Liver (tissue), 3 donors: ENCODE results near the gene SIKE1.
"Not testable (repeated sequence)": the region's sequence is repeated elsewhere in the genome, so short reads cannot be mapped to it uniquely, and the experiment has no call there.

Source experiments
- CTCF ChIP-seq: fragments of 150-350 bp; IDR thresholded peaks from 2 replicates; pipeline ENCODE4 v1.5.1; 2017; ENCODE audit warnings: improper control_type of control experiment, low read depth, low read length; ENCODE audit not compliant: missing input control
- FOXA1 ChIP-seq: IDR thresholded peaks from 2 replicates; pipeline ENCODE4 v1.6.1; 2016; ENCODE audit warnings: antibody characterized with exemption
- GABPA ChIP-seq, 2 donors: IDR thresholded peaks in 1 of 2; conservative IDR thresholded peaks in 1 of 2; 2 replicates each; pipeline ENCODE4 v1.6.1; 2016; ENCODE audit warnings: antibody characterized with exemption in 2 of 2, mild to moderate bottlenecking in 1 of 2, moderate library complexity in 1 of 2
- JUND ChIP-seq, 2 donors: IDR thresholded peaks; 2 replicates each; pipeline ENCODE4 v1.6.1; 2016; ENCODE audit warnings: antibody characterized with exemption in 2 of 2
- NR2F2 ChIP-seq: IDR thresholded peaks from 2 replicates; pipeline ENCODE4 v1.6.1; 2016; ENCODE audit warnings: antibody characterized with exemption
- RAD21 ChIP-seq, 2 donors: IDR thresholded peaks; 2 replicates each; pipeline ENCODE4 v1.6.1; 2016; ENCODE audit warnings: antibody characterized with exemption in 2 of 2, mild to moderate bottlenecking in 2 of 2
- RXRA ChIP-seq, 2 donors: IDR thresholded peaks; 2 replicates each; pipeline ENCODE4 v1.6.1; 2017 to 2018; ENCODE audit warnings: antibody characterized with exemption in 2 of 2, mild to moderate bottlenecking in 1 of 2
- TAF1 ChIP-seq: conservative IDR thresholded peaks from 2 replicates; pipeline ENCODE4 v1.6.1; 2016; ENCODE audit warnings: antibody characterized with exemption, mild to moderate bottlenecking
- TF ChIP-seq, protein P1 (sequence below): IDR thresholded peaks from 2 replicates; pipeline ENCODE4 v1.6.1; 2016; ENCODE audit warnings: antibody characterized with exemption
- TF ChIP-seq, protein P2 (sequence below): IDR thresholded peaks from 2 replicates; pipeline ENCODE4 v1.6.1; 2016; ENCODE audit warnings: antibody characterized with exemption, mild to moderate bottlenecking
- donor health status: healthy.
- donor health status: healthy.

DNA sequence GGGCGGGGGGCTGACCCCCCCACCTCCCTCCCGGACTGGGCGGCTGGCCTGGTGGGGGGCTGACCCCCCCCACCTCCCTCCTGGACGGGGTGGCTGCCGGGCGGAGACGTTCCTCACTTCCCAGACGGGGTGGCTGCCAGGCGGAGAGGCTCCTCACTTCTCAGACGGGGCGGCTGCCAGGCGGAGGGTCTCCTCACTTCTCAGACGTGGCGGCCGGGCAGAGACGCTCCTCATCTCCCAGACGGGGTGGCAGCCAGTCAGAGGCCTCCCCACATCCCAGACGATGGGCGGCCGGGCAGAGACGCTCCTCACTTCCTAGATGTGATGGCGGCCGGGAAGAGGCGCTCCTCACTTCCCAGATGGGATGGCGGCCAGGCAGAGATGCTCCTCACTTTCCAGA is 10.1 kb upstream of the SIKE1 start:
- TF ChIP-seq TAF1; CTCF; GABPA (IDR thresholded peaks at IDR 0.05 in 1 of 2, conservative IDR thresholded peaks at IDR 0.05 in 1 of 2); RXRA (IDR thresholded peaks at IDR 0.05); RAD21 (IDR thresholded peaks at IDR 0.05); NR2F2; FOXA1; JUND (IDR thresholded peaks at IDR 0.05): not testable (repeated sequence)
- TF ChIP-seq, protein P1, sequence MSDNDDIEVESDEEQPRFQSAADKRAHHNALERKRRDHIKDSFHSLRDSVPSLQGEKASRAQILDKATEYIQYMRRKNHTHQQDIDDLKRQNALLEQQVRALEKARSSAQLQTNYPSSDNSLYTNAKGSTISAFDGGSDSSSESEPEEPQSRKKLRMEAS: not testable (repeated sequence)
- TF ChIP-seq, protein P2, sequence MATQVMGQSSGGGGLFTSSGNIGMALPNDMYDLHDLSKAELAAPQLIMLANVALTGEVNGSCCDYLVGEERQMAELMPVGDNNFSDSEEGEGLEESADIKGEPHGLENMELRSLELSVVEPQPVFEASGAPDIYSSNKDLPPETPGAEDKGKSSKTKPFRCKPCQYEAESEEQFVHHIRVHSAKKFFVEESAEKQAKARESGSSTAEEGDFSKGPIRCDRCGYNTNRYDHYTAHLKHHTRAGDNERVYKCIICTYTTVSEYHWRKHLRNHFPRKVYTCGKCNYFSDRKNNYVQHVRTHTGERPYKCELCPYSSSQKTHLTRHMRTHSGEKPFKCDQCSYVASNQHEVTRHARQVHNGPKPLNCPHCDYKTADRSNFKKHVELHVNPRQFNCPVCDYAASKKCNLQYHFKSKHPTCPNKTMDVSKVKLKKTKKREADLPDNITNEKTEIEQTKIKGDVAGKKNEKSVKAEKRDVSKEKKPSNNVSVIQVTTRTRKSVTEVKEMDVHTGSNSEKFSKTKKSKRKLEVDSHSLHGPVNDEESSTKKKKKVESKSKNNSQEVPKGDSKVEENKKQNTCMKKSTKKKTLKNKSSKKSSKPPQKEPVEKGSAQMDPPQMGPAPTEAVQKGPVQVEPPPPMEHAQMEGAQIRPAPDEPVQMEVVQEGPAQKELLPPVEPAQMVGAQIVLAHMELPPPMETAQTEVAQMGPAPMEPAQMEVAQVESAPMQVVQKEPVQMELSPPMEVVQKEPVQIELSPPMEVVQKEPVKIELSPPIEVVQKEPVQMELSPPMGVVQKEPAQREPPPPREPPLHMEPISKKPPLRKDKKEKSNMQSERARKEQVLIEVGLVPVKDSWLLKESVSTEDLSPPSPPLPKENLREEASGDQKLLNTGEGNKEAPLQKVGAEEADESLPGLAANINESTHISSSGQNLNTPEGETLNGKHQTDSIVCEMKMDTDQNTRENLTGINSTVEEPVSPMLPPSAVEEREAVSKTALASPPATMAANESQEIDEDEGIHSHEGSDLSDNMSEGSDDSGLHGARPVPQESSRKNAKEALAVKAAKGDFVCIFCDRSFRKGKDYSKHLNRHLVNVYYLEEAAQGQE: not testable (repeated sequence)
